Inferior parietal cortex (tissue), 1 donor: ENCODE results near the gene ZMYM4.

Experiments used
- DNase-seq: peaks from one replicate; pipeline ENCODE4 v3.0.0-alpha.2; 2016; ENCODE audit errors: extremely low spot score

ZMYM4 gene

DNA sequence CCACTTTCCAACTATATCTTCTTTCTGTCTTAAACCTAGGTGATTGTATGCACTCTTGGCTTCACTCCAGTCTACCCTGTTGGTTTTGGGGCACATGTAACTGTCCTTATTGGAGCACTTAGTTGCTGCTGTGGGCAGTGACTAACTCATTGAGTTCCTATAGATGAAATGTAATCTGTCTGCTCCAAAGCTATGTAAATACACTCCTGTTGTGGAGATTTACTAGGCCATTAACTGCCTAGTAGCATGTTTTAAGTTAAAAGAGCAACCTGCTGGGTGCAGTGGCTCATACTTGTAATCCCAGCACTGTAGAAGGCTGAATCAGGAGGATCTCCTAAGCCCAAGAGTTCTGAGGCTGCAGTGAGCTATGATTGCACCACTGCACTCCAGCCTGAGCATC is 137.6 kb downstream of the ZMYM4 start:
- no peak for DNase-seq

DNA sequence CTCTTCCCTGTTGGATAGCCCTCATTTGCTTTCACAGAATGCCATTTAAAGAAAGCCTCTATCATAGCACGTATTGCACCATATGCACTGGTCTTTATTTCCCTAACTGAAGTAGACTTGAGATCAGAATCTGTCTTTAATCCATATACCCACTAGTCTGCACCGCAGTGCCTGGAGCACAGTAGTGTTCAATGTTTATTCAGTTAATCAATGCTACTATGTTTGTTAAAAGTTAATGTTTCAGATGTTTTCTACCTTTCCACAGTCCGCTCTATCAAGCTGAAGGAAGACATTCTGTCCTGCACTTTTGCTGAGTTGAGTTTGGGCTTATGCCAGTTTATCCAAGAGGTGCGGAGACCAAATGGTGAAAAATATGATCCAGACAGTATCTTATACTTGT is 139.2 kb downstream of the ZMYM4 start:
- no peak for DNase-seq

DNA sequence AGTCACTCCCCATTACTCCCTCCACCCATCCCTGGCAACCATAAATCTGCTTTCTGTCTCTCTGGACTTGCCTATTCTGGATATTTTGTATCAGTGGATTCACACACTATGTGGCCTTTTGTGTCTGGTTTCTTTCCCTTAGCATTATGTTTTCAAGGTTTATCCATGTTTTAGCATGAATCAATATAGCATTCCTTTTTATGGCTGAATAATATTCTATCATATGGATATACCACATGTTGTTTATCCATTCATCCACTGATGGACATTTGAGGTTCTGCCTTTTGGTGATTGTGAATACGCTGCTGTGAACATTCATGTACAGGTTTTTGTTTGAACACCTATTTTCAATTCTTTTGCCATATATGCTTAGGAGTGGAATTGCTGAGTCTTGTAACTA is 140.4 kb downstream of the ZMYM4 start:
- no peak for DNase-seq

DNA sequence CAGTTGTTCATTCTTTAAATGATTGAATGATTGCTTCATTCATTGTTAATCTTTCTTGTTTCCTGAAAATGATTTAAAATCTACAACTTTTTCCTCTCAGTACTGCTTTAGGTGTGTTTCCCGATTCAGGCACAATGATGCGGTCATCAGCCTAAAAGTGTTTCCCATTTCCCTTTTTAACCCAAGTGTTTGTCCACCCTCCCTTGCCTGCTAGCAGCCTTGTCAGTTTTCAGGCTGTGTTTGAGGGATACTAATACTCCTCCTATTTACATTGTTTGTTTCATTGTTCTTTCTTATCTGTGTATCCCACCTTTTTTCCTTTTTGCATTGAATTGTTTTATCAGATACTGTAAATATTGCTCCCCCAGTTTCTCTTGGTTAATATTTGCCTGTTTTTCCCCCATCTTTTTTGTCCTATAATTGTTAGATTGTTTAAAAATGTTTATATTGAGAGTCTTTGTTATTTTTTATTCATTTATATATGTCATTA is 157.6 kb downstream of the ZMYM4 start:
- DNase-seq = no peak

DNA sequence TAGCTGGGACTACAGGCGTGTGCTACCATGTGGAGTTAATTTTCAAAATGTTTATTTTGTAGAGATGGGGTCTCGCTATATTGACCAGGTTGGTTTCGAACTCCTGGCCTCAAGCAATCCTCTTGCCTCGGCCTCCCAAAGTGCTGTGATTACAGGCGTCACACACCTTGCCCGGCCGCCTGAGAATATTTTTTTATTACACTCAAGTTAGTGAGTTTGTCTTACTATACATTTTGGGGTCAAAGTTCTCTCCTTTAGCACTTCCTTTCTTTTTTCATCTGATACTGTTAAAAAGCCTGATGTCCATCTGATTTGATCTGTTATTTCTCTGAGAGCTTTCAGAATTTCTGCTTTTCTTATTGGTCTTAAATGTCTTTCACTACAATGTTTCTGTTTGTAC is 159.9 kb downstream of the ZMYM4 start:
- DNase-seq = no peak

DNA sequence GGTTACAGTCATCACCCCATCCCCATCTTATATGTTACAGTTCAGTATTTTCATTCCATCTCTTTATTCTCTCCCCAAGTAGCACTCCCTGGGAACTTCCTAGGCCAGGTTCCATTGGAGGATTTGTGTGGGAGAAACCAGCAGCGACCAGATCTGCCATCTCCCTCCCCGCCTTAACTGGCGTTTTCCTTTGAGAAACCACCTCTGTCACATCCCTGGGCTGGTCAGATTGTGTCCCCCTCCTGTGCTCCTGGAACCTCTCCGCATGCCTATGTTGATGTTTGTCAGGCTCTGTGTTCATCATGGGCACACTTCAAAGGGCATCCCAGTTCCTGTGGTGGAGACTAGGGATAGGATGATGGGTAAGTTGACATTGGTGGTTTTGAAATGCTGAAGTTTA is 162.3 kb downstream of the ZMYM4 start:
- no peak for DNase-seq

DNA sequence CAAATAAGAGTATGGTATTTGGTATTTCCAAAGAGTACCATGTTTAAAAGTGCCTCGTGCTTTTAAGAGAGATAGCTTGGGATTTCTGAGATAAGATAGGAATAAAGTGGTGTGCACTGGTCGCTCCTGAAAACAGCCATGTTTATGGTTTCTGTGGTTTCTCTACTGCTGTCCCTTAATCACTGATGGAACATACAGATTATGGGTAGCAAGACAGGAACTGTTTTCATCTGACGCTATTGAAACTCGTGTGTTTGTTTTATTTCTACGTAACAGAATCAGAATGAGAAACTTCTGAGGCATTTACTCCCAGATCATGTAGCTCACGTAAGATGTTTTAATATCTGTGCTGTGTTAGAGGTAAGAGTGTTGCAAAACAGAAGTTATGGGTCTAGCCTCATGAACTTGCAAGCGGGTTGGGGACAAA is 162.7 kb downstream of the ZMYM4 start:
- DNase-seq = no peak

DNA sequence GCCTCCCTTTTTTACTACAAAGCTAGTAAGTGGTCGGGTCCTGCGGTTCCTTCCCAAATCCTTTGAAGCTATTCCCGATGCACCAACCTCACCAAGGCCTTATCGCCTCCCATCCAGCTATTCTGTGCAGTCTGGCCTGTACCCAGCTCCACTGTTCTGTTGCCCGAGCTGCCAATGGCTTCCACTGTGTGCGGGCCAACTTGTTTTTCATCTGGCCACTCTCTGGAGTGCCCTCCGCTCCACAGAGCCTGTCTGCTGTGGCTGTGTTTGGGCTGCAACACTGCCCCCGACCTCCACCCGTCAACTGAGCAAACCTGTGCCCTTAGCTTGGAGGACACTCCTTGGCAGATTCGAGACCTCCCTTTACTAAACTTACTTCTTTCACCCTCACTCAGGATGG is 163.7 kb downstream of the ZMYM4 start:
- no peak for DNase-seq

DNA sequence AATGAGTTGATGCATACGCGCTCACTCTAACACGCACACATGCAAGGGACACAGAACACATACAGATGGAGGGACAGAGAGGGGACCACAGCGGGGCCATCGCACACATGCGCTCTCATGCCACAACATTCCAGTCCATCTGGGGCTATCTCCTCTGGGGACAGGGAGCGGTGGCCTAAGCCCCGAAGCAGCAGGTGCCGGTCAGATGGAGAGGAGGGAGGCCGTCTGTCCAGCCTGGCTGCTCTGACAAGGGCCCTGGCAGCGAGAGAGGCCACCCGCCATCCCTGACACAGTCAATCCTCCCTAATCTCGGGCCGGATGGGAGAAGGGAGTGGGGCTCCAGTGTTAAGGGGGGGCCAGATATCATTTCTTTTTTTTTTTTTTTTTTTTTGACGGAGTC is 165.2 kb downstream of the ZMYM4 start:
- DNase-seq = no peak

DNA sequence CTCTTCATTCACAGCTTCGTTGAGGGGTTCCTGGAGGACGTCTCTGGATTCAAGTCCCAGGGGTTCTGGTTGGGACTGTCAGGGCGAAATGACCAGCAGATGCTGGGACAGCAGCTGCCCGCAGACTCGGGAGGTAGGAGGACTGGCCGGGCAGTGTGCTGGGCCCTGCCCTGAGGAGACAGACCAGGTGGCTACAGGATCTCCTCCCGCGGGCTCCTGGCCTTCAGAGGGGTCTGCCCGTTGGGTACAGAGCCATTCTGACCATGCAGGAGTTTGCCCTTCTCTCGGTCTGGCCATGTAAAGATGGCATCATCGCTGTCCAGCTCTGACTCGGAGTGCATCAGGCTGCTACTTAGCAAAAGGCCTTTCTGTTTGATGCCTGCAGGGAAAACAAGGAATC is 166.2 kb downstream of the ZMYM4 start:
- DNase-seq = no peak

DNA sequence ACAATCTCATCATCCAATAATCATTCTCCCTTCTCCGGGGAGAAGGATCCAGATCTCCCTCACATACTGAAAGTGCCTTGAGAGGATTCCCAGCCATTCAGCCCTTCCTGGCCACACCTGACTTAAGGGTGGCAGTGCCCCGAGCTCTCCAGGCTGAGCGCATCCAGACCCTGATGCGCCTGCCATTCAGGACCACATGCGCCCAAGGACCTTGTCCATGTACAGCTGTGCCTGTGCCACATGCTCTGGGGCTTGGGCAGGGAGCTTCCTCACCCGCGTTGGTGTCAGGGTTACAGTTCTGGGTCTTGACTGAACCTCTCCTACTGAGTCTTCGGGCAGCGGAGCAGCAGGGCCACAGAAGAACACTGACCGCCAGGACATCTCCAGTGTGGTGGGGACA is 167.6 kb downstream of the ZMYM4 start:
- DNase-seq = no peak

DNA sequence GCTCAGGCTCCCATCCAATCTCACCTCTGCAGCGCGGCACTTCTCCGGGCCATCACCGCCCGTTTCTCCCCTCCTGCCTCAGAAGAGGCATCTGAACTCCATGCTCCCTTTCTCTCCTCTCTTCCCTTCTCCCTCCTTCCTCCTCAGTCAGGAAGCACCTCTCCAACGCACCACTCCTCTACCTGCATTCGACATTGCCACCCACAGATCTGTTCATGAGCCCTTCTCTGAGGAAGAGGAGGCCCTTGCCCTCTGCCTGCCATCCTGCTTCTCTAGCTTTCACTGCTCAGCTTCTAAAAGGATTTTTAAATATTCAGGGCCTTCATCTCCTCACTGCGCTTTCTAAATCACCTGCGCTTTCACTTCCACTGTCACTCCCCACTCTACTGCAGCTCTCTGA is 168.7 kb downstream of the ZMYM4 start:
- no peak for DNase-seq

DNA sequence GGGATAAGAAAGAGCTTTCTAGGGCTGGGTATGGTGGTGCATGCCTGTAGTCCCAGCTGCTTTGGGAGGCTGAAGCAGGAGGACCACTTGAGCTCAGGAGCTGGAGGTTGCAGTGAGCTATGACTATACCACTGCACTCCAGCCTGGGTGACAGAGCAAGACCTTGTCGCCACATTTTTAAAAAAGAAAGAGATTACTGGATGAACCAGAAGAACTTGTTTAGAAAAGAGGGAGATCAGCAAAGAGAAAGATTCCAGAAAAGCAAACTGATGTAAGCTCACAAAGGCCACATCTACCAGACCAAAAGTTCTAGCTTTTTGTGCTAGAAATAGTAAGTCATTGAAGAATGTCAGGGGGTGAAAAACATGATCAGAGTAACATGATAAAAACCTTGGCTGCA is 171.1 kb downstream of the ZMYM4 start:
- DNase-seq = no peak

DNA sequence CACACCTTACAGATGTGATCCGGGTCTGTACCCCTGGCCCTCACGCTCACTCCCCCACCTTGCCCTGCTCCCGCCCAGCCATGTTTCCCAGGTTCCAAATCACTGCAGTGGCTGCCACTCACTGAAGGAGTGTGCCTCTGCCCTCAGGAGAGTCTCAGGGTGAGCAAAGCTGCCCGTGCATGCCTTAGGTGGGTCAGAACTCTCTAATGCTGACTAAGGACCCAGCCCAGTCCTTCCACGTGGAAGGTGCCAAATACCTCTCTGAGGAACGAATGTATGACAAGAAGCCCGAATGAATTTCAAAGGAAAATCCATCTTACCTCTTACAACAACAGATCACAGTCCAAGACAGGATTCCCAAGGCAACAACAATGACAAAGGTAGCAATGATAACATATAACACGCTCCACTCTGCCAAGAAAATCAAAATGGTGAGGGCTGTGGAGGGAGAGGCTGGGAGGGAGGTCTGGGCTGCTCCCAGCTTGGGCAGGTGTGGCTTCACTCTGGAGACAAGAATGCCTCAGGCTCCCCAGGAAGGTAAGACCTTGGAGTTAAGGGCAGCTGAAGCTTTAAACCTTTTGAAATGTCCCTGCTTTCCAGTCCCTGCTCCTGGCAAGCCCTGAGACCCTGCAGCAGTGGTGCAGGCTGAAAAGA is 173.5 kb downstream of the ZMYM4 start:
- no peak for DNase-seq

DNA sequence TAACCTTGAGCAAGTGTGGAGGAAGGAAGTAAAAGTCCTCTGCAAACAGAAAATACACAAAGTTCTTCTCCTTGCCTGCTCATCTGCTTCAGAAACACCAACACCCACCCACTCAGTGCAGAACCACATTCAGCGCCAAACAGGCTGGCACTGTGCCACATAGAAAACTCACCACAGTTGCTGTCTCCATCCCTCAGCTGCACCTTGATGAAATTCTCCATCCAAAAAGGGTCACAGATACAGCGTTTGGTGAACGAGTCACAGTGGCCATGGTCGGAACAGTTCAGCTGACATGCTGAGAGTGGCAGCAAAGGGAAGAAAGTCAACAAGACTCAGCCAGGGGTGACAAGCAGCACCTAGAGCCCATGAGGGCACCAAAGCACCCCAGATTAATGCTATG is 174.2 kb downstream of the ZMYM4 start:
- DNase-seq = no peak

DNA sequence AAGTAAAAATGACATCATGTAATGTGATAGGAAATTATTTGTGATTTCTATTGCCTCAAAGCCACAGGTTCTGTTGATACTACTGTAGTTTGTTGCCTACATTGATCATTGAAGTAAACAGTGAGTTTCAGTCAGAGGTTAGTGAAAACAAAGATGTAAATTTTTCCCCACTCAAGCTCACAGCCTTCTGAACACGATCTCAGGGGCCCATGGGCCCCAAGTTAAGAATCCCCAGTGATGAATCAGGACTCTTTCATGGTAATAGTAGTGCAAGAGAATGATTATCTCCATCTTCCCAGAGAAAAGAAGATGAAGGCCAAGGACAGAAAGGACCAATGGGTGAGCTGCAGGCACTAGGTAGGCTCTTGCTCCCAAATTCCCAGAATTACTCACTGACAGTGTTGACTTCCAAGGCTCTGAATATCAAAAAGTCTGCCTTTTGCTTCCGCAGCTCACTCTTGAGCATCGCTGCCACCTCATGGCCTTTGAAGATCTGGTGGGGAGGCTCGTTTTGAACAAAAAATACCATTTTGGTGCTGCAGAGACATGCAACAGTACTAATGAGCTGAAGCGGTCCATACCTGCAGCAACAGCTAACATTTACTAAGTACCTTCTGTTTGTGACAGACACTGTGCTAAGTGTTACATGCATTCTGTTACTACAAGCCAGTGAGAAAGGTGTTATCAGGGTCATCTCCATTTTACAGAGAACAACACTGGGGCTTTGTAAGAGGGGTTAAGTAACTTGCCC is 175.4 kb downstream of the ZMYM4 start:
- DNase-seq = no peak

DNA sequence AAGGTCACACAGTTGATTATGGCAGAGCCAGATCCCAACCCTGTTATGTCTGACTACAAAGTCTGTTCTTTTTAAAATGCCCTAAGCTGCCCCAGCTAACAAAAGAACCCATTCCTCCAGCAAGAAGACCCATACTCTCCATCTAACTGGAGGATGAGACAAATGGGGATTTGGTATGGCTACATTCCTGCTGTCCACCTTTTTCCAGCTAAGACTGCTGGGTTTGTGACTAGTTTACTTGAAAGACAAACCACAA is 175.9 kb downstream of the ZMYM4 start:
- no peak for DNase-seq

DNA sequence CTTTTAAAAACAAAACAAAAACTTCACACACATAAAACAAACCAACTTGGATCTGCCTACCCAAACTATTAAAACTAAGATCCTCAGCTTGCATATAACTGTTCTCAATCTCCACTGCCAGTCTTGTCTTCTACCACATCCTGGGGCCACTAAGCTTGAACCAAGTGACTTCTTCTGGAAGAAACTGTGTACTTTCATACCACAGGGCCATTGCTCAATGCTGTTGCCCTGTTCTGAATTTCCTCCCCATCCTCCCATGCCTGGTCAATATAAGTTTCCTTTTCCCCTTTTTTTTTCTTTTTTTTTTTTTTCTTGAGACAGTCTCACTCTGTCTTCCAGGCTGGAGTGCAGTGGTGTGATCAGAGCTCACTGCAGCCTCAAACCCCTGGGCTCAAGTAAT is 178.8 kb downstream of the ZMYM4 start:
- DNase-seq = no peak

DNA sequence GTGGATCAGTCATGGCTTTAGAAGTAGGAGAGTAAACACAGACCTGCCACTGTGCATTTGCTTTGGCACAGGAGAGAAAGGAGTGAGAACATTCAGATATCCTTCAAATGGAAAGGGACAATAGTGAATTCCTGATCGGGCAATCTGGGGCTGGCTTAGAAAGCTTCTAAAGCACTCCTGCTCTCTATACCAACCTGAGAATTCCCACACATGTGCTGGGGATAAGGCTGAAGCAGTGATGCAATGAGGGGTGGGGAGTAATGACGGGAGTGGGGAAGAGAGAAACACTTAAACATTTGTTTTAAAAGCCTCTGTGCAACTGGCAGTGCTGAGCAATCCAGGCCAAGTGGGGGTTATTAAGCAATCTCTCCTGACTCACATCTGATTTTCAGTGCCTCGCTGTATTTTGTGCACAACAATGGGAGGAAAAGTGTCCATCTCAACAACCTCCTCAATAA is 179.9 kb downstream of the ZMYM4 start:
- DNase-seq = no peak

DNA sequence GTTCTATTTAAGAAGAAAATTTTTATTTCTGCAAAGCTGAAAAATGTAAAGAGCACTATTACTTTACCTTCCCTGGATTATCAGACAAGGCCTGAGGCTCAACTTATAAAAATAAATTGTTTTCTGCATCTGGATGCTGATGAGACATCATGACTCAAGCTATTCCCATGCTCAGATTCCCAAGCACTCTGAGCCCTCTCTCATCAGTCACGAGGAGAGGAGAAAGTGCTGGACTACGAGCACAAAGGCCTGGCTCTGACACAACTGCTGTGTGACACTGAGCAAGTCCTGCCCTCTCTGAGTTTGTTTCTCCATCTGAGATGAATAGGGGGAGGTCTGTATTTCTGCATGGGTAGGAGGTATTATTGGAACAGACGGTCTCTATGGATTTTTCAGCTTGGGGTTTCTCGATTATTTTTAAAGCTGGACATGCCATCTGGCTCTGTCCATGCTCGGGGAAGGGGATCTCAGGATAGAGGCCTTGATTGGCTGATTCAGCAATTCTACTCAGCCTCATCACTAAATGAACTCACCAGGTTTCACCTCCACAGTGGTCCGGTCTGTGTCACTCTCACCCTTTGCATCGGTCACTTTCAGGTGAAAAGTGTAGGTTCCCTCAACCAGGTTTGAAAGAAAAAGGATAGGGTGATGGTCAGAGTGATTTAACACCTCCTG is 181.0 kb downstream of the ZMYM4 start:
- no peak for DNase-seq

DNA sequence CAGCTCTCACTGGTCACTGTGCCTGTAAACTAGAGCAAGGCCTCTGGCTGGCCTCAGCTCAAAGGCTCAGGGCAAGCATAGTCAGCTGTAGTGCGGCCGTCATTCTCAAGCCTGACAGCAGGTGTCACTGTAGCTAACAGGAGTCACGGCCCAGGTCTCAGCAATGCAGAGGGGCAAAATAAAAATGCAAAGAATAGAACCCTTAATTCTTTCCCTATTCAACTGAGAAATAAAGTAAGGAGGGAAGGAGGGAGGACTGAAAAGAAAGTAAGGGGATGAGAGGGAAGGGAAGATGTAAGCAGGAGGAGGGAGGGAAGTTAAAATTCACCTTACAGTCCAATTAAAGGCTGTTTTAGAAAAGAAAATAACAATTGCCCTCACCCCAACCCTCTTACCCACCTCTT is 182.6 kb downstream of the ZMYM4 start:
- DNase-seq = peak; percentile 90

DNA sequence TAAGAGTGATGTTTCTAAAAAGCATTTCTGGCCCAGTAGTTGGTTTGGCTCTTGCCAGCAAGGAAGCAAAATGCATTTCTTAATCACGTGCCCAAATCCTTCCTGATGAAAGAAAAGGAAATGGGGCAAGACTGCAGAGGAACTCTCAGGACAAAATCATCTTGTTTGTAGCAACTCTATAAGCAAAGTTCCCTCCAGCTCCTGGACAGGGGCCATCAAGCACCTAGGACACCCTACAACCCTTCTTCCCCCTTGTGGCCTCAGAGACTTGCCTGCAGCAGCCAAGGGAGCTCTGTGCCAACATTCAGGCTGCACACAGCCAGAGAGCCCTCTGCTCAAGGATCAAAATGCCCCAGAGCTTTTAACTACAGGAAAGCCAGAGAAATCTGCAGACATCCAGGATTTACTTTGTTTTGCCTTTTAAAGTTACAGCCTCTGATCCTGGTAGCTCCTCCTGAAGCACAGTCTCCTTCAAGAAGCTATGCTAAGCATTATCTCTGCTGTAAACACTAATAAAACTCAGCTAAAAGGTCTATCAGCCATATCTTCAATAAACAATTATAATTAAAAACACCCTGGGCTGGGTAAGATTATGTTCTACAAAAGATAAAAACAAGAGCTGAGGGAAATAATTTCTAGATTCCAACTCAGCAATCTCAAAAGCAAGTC is 183.7 kb downstream of the ZMYM4 start:
- no peak for DNase-seq

DNA sequence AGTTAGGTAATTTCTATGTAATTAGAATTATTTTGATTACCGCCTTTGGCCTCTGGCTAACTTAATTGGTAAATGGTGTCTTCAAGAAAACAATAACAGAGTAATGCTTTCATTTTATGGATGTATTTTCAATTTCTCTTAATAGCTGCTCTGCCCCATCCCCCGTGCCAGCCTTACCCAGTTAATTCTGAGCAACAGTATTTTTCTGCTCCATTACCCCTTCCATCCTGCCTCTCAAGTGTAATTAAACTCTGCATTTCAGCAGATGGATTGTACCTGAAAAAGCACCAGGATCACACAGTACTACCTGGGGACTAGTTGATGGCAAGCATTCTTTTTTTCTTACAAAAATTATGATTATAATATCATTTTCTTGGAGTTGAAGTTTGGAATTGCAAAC is 184.5 kb downstream of the ZMYM4 start:
- DNase-seq = no peak
